HCEC 1CT (cell line): Measurements from ENCODE around the gene CHERP.
A peak's percentile ranks its signal among the peaks of the same experiment; 100 is the strongest.
"Not testable (repeated sequence)": the region's sequence is repeated elsewhere in the genome, so short reads cannot be mapped to it uniquely, and the experiment has no call there.

Experiments used
- DNase-seq: peaks from one replicate; pipeline ENCODE4 v3.0.0-alpha.2; 2017

The CHERP gene

DNA sequence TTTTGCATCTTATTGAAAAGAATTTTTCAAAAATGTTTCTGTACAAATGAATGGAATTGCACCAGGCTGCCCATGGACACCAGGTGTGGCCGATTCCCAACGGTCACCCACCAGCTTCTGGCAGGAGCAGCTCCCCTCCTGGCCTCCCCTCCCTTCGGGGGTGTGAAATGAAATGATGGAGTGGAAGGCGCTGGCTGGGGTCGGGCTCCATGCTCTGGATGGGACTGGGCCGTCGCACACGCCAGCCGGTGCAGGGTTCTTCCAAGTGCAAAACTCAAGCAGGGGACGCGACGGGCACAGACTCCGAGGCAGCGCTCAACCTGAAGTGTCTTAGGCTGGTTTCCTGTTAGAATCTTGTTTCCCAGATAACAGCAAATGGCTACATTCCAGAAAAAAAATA, 24.2 kb downstream of the CHERP start:
- DNase-seq = no peak

DNA sequence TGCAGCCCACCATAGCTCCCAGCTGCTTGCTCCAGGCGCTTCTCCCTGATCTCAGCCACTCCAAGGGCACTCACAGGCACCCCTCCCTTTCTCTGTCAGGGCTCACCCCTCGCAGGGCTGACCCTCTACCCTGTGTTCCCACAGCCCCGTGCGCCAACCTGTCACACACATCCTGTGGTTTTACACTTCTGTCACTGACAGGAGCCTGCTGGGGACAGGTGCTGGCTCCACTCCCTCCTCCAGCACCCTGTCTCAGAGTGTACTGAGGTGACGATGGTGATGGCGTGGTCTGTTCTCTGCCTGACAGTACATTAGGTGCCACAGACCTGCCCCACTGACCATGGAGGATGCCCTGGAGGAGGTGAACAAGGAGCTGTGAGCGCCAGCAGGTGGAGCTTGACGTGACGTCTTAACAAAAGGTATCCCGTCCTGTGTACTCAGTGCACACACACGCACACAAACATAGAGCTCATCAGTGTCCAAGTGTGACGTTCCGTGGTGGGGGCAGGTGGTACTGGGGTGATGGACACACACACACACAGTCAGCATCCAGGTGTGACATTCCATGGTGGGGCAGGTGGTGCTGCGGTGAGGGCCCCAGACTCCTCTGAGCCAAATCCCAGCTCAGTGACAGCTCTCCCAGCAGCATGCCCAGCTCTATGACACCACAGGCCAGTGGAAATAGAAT, 25.2 kb downstream of the CHERP start:
- DNase-seq = no peak

DNA sequence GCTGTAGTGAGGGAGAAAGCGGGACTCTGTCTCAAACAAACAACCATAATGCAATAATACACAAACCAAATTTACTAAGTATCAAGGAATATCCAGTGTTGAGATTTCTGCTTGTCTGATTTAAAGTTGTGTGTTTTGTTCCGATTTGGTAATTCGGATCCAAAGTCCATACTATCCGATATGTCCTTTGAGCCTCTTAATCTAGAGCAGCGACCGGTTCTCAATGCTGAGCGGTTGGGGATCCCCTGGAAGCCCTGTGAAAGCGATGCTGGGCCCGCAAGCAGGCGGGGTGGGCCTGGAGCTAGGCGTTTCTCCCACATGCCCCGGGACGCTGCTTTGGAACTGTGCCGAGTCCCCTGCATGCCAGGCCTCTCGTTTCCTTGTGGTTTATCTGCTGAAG, 25.9 kb downstream of the CHERP start:
- DNase-seq = no peak

DNA sequence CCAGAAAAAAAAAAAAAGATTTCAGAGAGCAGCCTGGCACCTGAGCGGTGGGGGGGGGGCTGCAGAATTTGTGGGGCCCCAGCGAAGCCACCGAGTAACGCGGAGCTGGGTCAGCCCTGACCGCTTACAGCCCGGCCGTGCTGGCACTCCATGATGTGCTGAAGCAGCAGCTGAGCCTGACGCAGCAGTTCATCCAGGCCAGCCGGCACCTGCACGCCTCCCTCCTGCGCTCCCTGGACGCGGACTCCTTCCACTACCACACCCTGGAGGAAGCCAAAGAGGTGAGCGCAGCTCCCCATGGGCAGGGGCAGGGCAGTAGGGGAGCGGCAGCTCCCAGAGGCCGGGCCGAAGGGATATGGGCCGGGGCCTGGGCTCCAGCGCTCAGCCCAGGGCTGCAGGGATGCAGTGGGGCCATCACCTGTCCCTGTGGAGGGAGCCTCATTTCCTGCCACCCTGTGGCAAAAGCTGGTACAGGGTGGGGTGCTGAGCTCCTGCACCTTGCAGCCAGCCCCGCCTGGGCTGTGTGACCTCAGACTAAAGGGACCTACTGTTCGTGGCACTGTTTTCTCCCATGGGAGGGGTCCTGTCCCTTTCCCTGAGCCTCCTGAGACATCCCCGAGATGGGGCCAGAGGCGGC, 27.7 kb downstream of the CHERP start:
- DNase-seq = no peak

DNA sequence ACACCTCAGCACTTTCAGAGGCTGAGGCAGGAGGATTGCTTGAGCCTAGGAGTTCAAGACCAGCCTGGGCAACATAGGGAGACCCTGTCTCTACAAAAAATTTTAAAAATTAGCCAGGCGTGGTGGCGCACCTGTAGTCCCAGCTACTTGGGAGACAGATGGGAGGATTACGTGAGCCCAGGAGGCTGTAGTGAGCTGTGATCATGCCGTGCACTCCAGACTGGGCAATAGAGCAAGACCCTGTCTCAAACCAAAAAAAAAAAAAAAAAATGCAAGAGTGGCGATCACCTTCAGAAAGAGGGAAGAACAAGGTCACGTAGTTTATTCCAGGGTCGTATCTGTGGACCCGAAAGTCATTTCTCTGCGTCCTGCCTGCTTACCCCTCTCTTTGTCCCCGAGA, 29.6 kb downstream of the CHERP start:
- DNase-seq = not testable (repeated sequence)

DNA sequence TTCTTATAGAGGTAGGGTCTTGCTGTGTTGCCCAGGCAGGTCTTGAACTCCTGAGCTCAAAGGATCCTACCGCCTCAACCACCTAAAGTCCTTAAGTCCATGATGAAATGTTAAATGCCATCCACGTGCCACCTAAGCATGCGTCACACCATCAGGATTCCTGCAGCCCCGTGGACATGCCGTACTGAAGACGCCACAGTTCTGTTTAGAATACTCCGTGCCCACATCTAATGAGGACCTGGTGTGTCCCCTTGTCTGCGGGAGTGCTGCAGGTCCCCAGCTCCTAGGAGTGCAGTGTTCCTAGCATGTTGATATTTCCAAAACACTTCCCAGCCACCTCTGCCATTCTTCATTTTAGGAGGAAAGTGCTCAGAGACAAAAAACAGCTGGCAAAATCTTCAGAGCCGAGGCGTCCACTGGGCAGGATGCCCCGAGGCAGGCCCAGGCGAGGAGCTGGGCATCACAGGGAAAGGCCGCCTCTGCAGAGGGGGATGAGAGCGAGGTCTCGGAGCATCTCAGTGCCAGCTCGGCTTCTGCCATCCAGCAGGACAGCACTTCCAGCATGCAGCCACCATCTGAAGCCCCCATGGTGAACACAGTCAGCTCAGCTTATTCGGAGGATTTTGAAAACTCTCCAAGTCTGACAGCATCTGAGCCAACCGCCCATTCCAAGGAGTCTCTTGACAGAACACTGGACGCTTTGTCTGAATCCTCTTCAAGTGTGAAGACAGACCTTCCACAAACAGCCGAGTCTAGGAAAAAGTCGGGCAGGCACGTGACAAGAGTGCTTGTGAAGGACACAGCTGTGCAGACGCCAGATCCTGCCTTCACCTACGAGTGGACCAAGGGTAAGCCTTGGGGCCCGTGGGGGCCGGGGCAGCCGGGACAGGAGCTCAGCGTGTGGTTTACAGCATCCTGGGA, 32.8 kb downstream of the CHERP start:
- DNase-seq = no peak

DNA sequence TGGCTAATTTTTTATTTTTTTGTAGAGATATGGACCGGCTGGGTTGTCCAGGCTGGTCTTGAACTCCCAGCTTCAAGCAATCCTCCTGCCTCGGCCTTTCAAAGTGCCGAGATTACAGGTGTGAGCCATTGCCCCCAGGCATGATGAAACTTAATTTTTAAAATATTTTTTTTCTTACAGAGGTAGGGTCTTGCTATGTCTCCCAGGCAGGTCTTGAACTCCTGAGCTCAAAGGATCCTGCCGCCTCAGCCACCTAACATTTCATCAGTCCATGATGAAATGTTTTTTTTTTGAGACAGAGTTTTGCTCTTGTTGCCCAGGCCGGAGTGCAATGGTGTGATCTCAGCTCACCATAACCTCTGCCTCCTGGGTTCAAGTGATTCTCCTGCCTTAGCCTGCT, 33.7 kb downstream of the CHERP start:
- DNase-seq = no peak

DNA sequence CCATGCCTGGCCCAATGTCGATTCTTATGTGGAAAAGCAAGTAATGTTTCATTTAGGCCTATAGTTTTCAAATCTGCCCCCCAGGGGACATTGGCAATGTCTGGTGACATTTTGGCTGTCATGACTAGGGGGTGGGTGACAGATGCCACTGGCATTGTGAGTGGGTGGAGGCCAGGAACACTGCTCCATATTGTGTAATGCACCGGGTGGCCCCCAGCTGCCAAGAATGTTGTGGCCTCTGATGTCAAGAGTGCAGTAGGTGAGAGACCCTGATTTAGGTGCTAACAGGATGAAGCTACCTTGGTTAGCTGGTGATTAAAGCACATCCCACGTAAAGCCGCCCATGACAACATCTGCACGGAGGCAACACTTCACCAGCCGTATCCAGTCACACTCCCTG, 35.3 kb downstream of the CHERP start:
- DNase-seq = no peak

DNA sequence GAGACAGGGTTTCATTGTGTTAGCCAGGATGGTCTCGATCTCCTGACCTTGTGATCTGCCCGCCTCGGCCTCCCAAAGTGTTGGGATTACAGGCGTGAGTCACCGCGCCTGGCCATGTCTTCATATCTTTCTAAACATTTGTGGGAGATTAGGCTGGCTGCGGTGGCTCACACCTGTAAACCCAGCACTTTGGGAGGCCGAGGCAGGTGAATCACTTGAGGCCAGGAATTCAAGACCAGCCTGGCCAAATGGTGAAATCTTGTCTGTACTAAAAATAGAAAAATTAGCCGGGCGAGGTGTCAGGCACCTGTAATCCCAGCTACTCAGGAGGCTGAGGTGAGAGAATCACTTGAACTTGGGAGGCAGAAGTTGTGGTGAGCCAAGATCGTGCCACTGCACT, 36.1 kb downstream of the CHERP start:
- not testable (repeated sequence) for DNase-seq

DNA sequence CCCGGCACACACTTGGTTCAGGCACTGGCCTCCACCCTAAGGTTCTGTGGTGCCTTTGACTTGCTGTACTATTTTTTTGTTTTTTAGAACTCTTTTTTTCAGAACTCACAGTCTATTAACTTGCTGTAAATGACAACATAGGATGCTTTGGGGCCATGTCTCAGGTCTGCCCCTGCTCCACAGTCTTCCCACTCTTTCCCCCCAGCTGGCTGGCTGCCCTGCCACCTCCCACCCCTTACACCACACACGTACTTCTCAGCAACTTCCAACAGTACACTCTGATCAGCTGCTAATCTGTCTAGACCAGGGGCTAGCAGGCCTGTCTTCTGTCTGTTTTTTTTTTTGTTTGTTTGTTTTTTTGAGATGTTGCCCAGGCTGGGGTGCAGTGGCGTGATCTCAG, 38.0 kb downstream of the CHERP start:
- DNase-seq = no peak

DNA sequence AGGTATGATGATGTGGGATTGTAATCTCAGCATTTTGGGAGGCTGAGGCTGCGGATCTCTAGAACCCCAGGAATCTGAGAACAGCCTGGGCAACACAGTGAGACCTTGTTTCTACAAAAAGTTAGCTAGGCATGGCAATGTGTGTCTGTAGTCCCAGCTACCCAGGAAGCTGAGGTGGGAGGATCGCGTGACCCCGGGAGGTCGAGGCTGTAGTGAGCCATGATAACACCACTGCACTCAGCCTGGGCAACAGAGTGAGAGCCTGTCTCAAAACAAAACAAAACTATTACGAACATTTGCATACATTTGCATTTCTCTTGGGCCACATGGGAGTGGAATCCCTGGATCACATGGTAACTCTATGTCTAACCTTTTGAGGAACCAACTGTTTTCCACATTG, 44.4 kb downstream of the CHERP start:
- no peak for DNase-seq

DNA sequence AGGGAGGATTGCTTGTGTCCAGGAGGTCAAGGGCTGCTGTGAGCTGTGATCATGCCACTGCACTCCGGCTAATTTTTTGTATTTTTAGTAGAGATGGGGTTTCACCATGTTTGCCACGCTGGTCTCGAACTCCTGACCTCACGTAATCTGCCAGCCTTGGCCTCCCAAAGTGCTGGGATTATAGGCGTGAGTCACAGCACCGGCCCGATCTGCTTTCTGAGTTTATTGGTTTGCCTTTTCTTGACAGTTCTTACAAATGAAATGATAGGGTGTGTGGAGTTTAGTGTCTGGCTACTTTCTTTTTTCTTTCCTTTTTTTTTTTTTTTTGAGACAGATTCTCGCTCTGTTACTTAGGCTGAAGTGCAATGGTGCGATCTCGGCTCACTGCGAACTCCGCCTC, 45.2 kb downstream of the CHERP start:
- DNase-seq = peak; percentile 20

DNA sequence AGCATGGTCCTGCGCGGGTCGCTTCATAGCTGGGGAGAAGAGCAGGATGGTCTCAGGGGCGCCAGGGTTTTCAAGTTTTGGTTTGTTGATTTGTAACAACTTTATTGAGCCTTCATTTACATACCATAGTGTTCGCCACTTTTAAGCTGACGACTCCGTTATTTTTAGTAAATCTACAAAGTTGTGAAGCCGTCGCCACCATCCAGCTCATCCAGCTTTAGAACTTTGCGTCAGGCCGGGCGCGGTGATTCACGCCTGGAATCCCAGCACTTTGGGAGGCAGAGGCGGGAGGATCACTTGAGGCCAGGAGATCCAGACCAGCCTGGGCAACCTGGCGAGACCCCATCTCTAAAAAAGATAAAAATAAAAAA, 45.6 kb downstream of the CHERP start:
- DNase-seq = peak; percentile 62

DNA sequence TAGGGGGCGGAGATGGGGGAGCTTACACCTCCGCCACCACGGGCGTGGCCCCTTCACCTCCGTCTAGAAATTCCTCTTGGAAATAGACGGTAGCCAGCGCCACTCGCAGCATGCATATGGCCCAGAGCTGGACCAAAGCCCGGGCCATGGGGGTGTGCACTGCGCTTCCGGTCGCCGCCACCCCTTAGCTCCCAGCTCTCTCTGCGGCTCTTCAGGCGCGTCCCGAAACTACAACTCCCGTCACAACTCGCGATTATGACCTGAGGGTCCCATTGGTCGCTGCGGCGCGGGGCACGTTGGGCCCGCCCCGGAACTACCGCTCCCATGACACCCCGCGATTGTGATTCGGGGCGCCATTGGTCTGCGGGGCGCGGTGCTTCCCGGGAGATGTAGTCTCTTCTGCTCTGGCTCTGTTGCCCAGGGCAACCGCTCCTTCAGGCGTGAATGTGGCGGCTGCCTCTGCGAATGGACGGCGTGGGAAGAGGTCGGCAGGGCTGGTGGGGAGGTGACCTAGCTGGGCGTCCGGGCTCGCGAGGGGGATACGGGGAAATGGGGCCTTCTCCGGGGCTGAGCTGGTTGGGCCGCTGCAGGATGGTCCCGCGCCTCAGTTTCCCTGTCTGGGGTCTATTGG, 46.1 kb downstream of the CHERP start, which contains the start of the genes C19orf44 and CALR3:
C19orf44 (plus strand) TSS at position 413 of the 631 bp plus-strand sequence. CDS start 4,399 bp downstream, outside the sequence.
CALR3 (minus strand) TSS at position 186 of the 631 bp plus-strand sequence; CDS start at position 148, 38 bp downstream.
- DNase-seq = peak; percentile 99

DNA sequence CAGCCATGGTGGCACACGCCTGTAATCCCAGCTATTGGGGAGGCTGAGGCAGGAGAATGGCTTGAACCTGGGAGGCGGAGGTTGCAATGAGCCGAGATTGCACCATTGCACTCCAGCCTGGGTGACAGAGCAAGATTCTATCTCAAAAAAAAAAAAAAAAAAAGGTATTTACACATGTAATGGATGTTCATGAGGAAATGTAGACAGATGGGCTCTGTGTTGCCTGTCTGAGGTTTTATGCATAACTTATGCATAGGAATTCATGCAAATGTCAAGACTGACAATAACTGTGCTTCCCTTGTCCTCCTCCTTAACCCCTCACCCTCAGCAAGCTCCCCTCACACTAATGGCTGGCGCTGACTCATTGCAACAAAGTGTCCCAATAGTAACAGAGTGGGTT, 55.8 kb downstream of the CHERP start:
- DNase-seq = not testable (repeated sequence)

DNA sequence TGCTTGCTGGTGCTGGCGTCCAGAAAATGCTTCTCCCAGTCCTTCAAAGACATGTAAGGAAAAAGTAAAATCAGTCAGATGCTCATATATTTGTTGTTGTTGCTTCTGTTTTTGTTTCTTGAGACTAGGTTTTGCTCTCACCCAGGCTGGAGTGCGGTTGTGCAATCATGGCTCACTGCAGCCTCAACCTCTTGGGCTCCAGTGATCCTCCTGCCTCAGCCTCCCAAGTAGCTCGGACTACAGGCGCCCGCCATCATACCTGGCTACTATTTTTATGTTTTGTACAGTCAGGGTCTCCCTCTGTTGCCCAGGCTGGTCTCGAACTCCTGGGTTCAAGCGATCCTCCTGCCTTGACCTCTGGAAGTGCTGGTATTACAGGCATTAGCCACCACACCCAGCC, 59.5 kb downstream of the CHERP start:
- DNase-seq = no peak

DNA sequence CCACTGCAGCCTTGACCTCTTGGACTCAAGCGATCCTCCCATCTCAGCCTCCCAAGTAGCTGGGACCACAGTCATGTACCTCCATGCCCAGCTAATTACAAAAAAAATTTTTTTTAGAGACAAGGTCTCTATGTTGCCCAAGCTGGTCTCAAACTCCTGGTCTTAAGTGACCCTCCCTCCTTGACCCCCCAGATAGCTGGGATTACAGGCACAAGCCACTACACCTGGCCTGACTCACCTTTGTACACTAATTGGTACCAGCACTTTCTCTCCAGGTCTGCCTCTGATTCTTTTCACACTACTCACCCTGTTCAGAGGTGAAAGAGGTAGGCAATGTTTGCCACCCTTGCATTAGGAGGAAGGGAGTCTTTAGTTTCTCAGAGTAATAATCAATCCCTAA, 64.9 kb downstream of the CHERP start:
- DNase-seq = no peak

DNA sequence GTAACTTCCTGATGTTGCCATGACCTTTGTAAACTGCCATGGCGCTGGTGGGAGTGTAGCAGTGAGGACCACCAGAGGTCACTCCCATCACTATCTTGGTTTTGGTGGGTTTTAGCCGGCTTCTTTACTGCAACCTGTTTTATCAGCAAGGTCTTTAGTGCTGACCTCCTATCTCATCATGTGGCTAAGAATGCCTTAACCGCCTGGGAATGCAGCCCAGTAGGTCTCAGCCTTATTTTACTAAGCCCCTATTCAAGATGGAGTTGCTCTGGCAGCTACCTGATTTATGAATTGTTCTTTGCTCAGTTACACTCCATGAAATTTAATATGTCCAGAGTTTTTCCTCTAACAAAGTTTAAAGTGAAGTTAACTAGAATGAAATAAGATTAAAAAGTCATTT, 65.8 kb downstream of the CHERP start:
- no peak for DNase-seq

DNA sequence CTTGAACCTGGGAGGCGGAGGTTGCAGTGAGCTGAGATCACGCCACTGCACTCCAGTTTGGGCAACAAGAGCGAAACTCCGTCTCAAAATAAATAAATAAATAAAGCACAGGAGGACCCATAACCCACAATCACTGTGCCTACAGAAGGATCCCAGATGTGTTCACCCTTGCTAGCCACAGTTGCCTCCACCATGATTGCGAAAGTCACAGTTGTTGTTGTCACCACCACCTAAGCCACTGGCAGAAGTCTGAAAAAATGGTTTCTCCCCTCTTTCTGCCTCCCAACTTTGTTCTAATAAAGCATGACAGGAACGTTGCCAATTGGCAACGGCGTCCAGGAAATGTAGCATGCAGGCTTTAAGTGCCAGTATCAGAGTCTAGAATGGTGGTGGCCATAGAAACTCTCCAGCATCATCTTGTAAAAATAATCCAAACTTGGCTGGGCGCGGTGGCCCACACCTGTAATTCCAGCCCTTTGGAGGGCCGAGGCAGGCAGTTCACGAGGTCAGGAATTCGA, 68.3 kb downstream of the CHERP start:
- DNase-seq = no peak

DNA sequence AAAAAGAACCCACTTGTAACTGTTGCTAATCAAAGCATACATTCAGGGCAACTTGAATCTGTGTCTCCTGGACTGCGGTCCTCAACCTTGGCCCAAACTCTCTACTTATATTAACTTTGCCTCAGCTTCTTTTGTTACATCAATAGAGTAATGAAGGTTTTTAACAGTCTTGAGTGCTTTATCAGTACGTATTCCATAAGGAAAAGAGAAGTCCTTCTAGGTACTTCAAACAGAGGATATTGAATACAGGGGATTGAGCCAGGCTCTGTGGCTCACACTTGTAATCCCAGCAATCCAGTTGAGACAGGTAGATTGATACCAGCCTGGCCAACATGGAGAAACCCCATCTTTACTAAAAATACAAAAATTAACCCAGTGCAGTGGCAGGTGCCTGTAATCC, 69.2 kb downstream of the CHERP start:
- no peak for DNase-seq

DNA sequence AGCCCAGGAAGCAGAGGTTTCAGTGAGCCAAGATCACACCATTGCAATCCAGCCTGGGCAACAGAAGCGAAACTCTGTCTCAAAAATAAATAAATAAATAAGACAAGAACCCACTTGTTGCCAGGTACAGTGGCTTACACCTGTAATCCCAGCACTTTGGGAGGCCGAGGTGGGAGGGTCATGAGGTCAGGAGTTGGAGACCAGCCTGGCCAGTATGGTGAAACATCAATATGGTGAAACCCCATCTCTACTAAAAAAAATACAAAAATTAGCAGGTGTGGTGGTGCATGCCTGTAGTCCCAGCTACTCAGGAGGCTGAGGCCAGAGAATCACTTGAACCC, 69.7 kb downstream of the CHERP start:
- not testable (repeated sequence) for DNase-seq

DNA sequence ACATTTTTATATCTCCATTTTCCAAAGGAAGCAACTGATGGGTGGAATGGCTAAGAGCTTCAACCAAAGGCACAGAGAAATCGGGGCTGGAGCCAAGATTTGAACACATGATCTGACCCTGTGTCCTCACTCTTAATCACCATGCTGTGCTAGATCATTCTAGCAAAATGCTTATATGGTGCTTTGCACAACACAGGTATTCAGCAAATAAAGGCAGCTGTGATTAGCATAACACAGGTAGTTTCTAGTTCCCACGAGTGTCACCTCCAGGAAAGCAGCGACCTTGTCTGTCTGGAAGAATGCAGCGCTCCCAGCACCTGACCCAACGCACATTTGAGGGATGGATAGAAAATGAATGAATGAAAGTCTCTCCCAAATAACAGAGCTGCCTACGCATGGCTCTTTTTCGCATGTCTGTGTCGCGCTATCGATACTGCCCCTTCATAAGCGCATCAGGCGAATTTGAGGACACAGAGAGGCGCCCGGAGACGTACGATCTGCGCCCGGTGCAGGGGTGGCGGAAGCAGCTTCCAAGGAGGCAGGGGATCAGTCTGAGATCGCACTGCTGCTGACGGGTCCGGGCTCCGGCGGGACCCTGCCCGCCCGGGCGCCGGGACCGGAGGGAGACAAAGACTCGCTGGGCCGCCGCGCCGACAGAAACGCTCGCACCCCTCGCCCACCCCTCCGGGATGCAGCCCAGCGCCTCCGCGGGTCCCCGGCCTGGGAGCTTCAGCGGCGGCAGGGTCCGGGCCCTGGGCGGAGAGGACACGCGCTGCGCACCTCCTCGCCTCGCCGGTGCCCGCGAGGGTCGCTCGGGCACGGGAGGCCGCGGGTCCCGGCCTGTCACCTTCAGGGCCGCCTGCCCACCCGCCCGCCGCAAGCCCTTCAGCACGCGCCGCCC, 71.1 kb downstream of the CHERP start:
- peak; percentile 46 for DNase-seq
